Measurements from ENCODE around the gene FAM53B. TPM values are rescaled to one million over a fixed set of nuclear protein-coding genes. Genes with fewer than 3 reads are reported as not detected.

Gene FAM53B
- total and polyA plus RNA-seq, 4 experiments from 2014 or later, result 7.3 to 60.7 (median 49.9) TPM

- Histone ChIP-seq H3K27ac (ENCODE audit: low read depth, low read length) (peak overlapping the region; percentile 90), H3K36me3 (ENCODE audit: insufficient read depth, low read length) (peaks cover 12% of the 10 kb centered on the region), H3K4me1 (ENCODE audit: insufficient read depth, low read length) (peaks cover 95% of the 10 kb centered on the region), H3K4me3 (ENCODE audit: low read length in 2 of 2) (peak overlapping the region in 1 of 2 donors; percentile 14), H3K9me3 (ENCODE audit: control insufficient read depth in 1 of 2, low read length in 2 of 2) (no peaks in the 10 kb centered on the region), H3K27me3 (ENCODE audit: insufficient read depth, low read length) (no peaks in the 10 kb centered on the region)
- no peaks in the 10 kb centered on the region for H3K9me3 Mint-ChIP-seq
- CTCF ChIA-PET (ENCODE audit: partially characterized antibody), result interaction anchor here (1.0 to 12.2 kb wide), 3 partner anchors 22 to 47 kb away, joined by 3 to 120 read pairs (median 5); no protein-coding TSS in a partner anchor
- H3K27me3 Mint-ChIP-seq, result no peaks in the 10 kb centered on the region
- POLR2A ChIA-PET (ENCODE audit: partially characterized antibody), result interaction anchor here (1.0 to 2.6 kb wide), 6 partner anchors 9 to 47 kb away, joined by 3 to 18 read pairs (median 7); no protein-coding TSS in a partner anchor
- peak in 1 of 5 donors; percentile 57 for DNase-seq
- intact Hi-C loops (cut with micrococcal nuclease), result no loop called here
- peaks cover 28 to 48% of the 10 kb centered on the region in 2 donors for H3K36me3 Mint-ChIP-seq
- peak overlapping the region; percentile 92 to 99 (median 97) for H3K27ac Mint-ChIP-seq
- peaks cover 60 to 94% (median 83%) of the 10 kb centered on the region in 4 donors for H3K4me1 Mint-ChIP-seq
- peak overlapping the region in 7 of 8 donors; percentile 39 to 96 (median 72) for H3K4me3 Mint-ChIP-seq
Observed at GRCh38 chr10:124694481-124695220, 49.5 kb downstream of the FAM53B start.

GRCh38 chr10:124693801-124694416 lies 50.3 kb downstream of the FAM53B start:
- CTCF ChIA-PET (ENCODE audit: partially characterized antibody), result interaction anchor here (1.0 to 12.2 kb wide), 3 partner anchors 22 to 46 kb away, joined by 3 to 120 read pairs (median 5); no protein-coding TSS in a partner anchor
- Histone ChIP-seq H3K9me3 (ENCODE audit: control insufficient read depth in 1 of 2, low read length in 2 of 2) (no peaks in the 10 kb centered on the region), H3K4me3 (ENCODE audit: low read length in 2 of 2) (no peak overlapping the region), H3K27ac (ENCODE audit: low read depth, low read length) (peak overlapping the region; percentile 90), H3K4me1 (ENCODE audit: insufficient read depth, low read length) (peaks cover 95% of the 10 kb centered on the region), H3K36me3 (ENCODE audit: insufficient read depth, low read length) (peaks cover 12% of the 10 kb centered on the region), H3K27me3 (ENCODE audit: insufficient read depth, low read length) (no peaks in the 10 kb centered on the region)
- POLR2A ChIA-PET (ENCODE audit: partially characterized antibody), result interaction anchor here (1.0 to 2.7 kb wide), 10 partner anchors 8 to 48 kb away, joined by 3 to 18 read pairs (median 7); no protein-coding TSS in a partner anchor
- H3K4me3 Mint-ChIP-seq, result peak overlapping the region in 7 of 8 donors; percentile 39 to 96 (median 72)
- peak in 3 of 5 donors; percentile 23 to 64 (median 43) for DNase-seq
- no peaks in the 10 kb centered on the region for H3K27me3 Mint-ChIP-seq
- H3K27ac Mint-ChIP-seq, result peak overlapping the region; percentile 92 to 99 (median 97)
- no peaks in the 10 kb centered on the region for H3K9me3 Mint-ChIP-seq
- peaks cover 34 to 52% of the 10 kb centered on the region in 2 donors for H3K36me3 Mint-ChIP-seq
- intact Hi-C loops (cut with micrococcal nuclease), result no loop called here
- peaks cover 64 to 94% (median 83%) of the 10 kb centered on the region in 4 donors for H3K4me1 Mint-ChIP-seq

- H3K27ac Mint-ChIP-seq, result peak overlapping the region; percentile 92 to 99 (median 97)
Observed at GRCh38 chr10:124693396-124693795, 50.8 kb downstream of the FAM53B start.

DNA sequence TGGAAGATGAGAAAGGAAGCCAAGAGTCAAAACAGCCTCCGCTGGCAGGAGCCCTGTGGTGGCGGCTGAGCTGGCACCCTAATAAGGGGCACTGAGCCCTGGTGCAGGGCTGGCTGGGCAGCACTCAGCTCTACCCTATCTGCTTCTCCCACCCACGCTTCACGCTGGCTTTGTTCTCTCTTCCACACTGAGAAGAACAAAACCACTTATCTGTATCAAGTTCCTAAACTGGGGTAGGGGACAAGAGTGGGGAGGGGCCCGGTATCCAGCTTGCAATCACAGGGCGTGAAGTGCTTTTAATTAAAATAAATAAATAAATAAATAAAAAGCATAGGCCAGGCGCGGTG lies 52.1 kb downstream of the FAM53B start:
- Mint-ChIP-seq H3K4me3 (peak overlapping the region in 1 of 8 donors; percentile 13), H3K27me3 (no peaks in the 10 kb centered on the region), H3K27ac (peak overlapping the region in 2 of 7 donors; percentile 24 to 64), H3K36me3 (peaks cover 33 to 53% of the 10 kb centered on the region in 2 donors), H3K4me1 (peaks cover 60 to 94% (median 81%) of the 10 kb centered on the region in 4 donors), H3K9me3 (no peaks in the 10 kb centered on the region)
- H3K4me3 ChIP-seq (ENCODE audit: low read length in 2 of 2), result no peak overlapping the region
- intact Hi-C loops (cut with micrococcal nuclease), result no loop called here
- CTCF ChIA-PET (ENCODE audit: partially characterized antibody), result interaction anchor here (1.4 to 12.2 kb wide), 2 partner anchors 24 to 49 kb away, joined by 5 to 120 read pairs; no protein-coding TSS in a partner anchor
- DNase-seq, result peak in 1 of 5 donors; percentile 21
- POLR2A ChIA-PET (ENCODE audit: partially characterized antibody), result interaction anchor here (0.9 to 2.7 kb wide), 7 partner anchors 8 to 78 kb away, joined by 3 to 18 read pairs (median 8); no protein-coding TSS in a partner anchor
- no peak overlapping the region for H3K27ac ChIP-seq (ENCODE audit: low read depth, low read length)
- H3K9me3 ChIP-seq (ENCODE audit: control insufficient read depth in 1 of 2, low read length in 2 of 2), result no peaks in the 10 kb centered on the region
- peaks cover 95% of the 10 kb centered on the region for H3K4me1 ChIP-seq (ENCODE audit: insufficient read depth, low read length)
- no peaks in the 10 kb centered on the region for H3K27me3 ChIP-seq (ENCODE audit: insufficient read depth, low read length)
- peaks cover 12% of the 10 kb centered on the region for H3K36me3 ChIP-seq (ENCODE audit: insufficient read depth, low read length)

More at GRCh38 chr10:124693396-124693795, 50.8 kb downstream of the FAM53B start:
- H3K36me3 Mint-ChIP-seq, result peaks cover 33 to 52% of the 10 kb centered on the region in 2 donors
- H3K4me3 Mint-ChIP-seq, result peak overlapping the region; percentile 26 to 96 (median 66)
- H3K9me3 Mint-ChIP-seq, result no peaks in the 10 kb centered on the region
- intact Hi-C loops (cut with micrococcal nuclease), result no loop called here
- Histone ChIP-seq H3K9me3 (ENCODE audit: control insufficient read depth in 1 of 2, low read length in 2 of 2) (no peaks in the 10 kb centered on the region), H3K4me1 (ENCODE audit: insufficient read depth, low read length) (peaks cover 95% of the 10 kb centered on the region), H3K36me3 (ENCODE audit: insufficient read depth, low read length) (peaks cover 12% of the 10 kb centered on the region), H3K27ac (ENCODE audit: low read depth, low read length) (peak overlapping the region; percentile 90), H3K4me3 (ENCODE audit: low read length in 2 of 2) (no peak overlapping the region), H3K27me3 (ENCODE audit: insufficient read depth, low read length) (no peaks in the 10 kb centered on the region)
- no peak for DNase-seq
- ChIA-PET POLR2A (ENCODE audit: partially characterized antibody) (interaction anchor here (1.0 to 2.7 kb wide), 10 partner anchors 8 to 48 kb away, joined by 3 to 18 read pairs (median 7); no protein-coding TSS in a partner anchor), CTCF (ENCODE audit: partially characterized antibody) (interaction anchor here (1.0 to 12.2 kb wide), 4 partner anchors 23 to 48 kb away, joined by 3 to 120 read pairs (median 5); no protein-coding TSS in a partner anchor)
- H3K4me1 Mint-ChIP-seq, result peaks cover 63 to 94% (median 83%) of the 10 kb centered on the region in 4 donors
- H3K27me3 Mint-ChIP-seq, result no peaks in the 10 kb centered on the region

DNA sequence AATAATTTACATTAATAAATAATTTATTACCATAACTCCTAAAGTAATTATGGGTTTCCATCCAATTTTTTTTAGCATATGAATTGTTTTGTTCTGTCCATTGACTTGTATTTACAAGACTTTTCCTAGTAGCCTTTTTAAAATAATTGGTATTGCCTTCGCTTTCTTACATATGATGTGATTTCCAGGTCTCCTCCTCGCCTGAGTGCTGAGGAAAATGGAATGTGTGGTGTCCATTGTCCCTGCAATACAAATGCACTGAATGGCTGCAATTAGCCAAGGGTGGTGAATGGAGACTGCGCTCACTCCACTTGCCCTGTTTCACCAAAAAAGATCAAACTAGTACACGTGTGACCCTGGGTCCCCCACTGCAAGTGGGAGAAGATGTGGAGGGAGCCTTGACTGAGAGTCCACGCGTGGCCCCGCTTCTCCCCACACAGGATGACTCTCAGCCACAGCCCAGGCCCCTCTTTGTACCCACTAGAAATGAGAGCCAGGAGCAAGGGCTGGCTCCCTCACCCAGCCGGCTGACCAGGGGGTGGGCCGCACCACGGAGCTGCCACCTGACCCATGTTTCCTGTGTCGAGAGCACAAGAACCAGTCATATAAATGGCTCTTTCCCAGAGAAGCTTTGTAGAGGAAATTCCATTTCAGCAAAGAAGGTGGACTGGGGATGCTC lies 52.6 kb downstream of the FAM53B start:
- peaks cover 35 to 50% of the 10 kb centered on the region in 2 donors for H3K36me3 Mint-ChIP-seq
- Histone ChIP-seq H3K27me3 (ENCODE audit: insufficient read depth, low read length) (no peaks in the 10 kb centered on the region), H3K4me1 (ENCODE audit: insufficient read depth, low read length) (peaks cover 95% of the 10 kb centered on the region), H3K9me3 (ENCODE audit: control insufficient read depth in 1 of 2, low read length in 2 of 2) (no peaks in the 10 kb centered on the region), H3K4me3 (ENCODE audit: low read length in 2 of 2) (no peak overlapping the region), H3K27ac (ENCODE audit: low read depth, low read length) (no peak overlapping the region), H3K36me3 (ENCODE audit: insufficient read depth, low read length) (peaks cover 12% of the 10 kb centered on the region)
- ChIA-PET CTCF (ENCODE audit: partially characterized antibody) (interaction anchor here (1.4 to 12.2 kb wide), 6 partner anchors 12 to 50 kb away, joined by 5 to 120 read pairs (median 34); no protein-coding TSS in a partner anchor), POLR2A (ENCODE audit: partially characterized antibody) (interaction anchor here (0.9 to 4.0 kb wide), 8 partner anchors 8 to 77 kb away, joined by 3 to 42 read pairs (median 10); no protein-coding TSS in a partner anchor)
- intact Hi-C loops (cut with micrococcal nuclease), result no loop called here
- peaks cover 59 to 94% (median 80%) of the 10 kb centered on the region in 4 donors for H3K4me1 Mint-ChIP-seq
- peak overlapping the region in 3 of 8 donors; percentile 10 to 18 (median 13) for H3K4me3 Mint-ChIP-seq
- H3K9me3 Mint-ChIP-seq, result no peaks in the 10 kb centered on the region
- H3K27ac Mint-ChIP-seq, result peak overlapping the region in 3 of 7 donors; percentile 64 to 75 (median 69)
- peak in 1 of 5 donors; percentile 22 for DNase-seq
- no peaks in the 10 kb centered on the region for H3K27me3 Mint-ChIP-seq

DNA sequence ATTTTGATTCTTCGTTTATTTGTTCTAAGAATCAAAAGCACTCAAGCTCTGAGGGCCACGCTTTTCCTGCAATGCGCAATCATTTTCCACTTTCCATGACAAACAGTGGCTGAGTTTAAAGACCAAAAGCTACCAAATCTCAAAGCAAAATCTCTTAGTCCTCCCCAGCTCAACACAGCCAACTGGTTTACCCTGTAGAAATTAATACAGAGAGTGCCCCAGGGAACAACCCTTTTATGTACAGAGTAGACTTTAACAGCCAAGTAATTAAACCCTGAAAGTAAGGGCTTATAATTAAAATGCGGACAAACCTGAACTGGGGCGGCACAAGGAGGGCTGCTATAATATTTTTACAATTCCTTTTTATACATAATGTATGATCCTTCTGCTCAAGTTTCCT lies 53.2 kb downstream of the FAM53B start:
- Histone ChIP-seq H3K4me1 (ENCODE audit: insufficient read depth, low read length) (peaks cover 95% of the 10 kb centered on the region), H3K4me3 (ENCODE audit: low read length in 2 of 2) (no peak overlapping the region), H3K27me3 (ENCODE audit: insufficient read depth, low read length) (no peaks in the 10 kb centered on the region), H3K36me3 (ENCODE audit: insufficient read depth, low read length) (peaks cover 12% of the 10 kb centered on the region), H3K9me3 (ENCODE audit: control insufficient read depth in 1 of 2, low read length in 2 of 2) (no peaks in the 10 kb centered on the region), H3K27ac (ENCODE audit: low read depth, low read length) (no peak overlapping the region)
- CTCF ChIA-PET (ENCODE audit: partially characterized antibody), result interaction anchor here (1.2 to 12.2 kb wide), 6 partner anchors 11 to 60 kb away, joined by 3 to 120 read pairs (median 34); no protein-coding TSS in a partner anchor
- peak in 1 of 5 donors; percentile 31 for DNase-seq
- Mint-ChIP-seq H3K36me3 (peaks cover 41 to 51% of the 10 kb centered on the region in 2 donors), H3K4me3 (no peak overlapping the region), H3K9me3 (no peaks in the 10 kb centered on the region), H3K4me1 (peaks cover 60 to 94% (median 80%) of the 10 kb centered on the region in 4 donors), H3K27ac (peak overlapping the region in 4 of 7 donors; percentile 3 to 79 (median 59)), H3K27me3 (no peaks in the 10 kb centered on the region)
- intact Hi-C loops (cut with micrococcal nuclease), result no loop called here
- POLR2A ChIA-PET (ENCODE audit: partially characterized antibody), result interaction anchor here (0.9 to 4.0 kb wide), 5 partner anchors 10 to 44 kb away, joined by 4 to 49 read pairs (median 37); no protein-coding TSS in a partner anchor

All from CD4-positive, alpha-beta memory T cell (primary cell).